GM12891 (cell line): Measurements from ENCODE around the gene PNPLA6.

Experiments used
- POLR2A ChIP-seq: IDR thresholded peaks from 2 replicates; pipeline ENCODE4 v1.6.1; 2011; ENCODE audit warnings: low read depth, low read length, control low read depth
- POLR2AphosphoS5 ChIP-seq: IDR thresholded peaks from 2 replicates; pipeline ENCODE4 v1.6.1; 2011; ENCODE audit warnings: low read depth, low read length, control low read depth
- TAF1 ChIP-seq: IDR thresholded peaks from 2 replicates; pipeline ENCODE4 v1.6.1; 2011; ENCODE audit warnings: low read depth, low read length, control low read depth

GRCh38 chr19:7545300-7545699 is 9.8 kb downstream of the PNPLA6 start:
- TF ChIP-seq POLR2A (no peak), POLR2AphosphoS5 (no peak), TAF1 (no peak)
